VCaP (cell line): ENCODE measurements around the gene MICALL1.
"Not testable (repeated sequence)": the region's sequence is repeated elsewhere in the genome, so short reads cannot be mapped to it uniquely, and the experiment has no call there.

Source experiments
- H3K27ac ChIP-seq: fragments of 450-650 bp; 2 replicates; pipeline ENCODE4 v1.5.1; 2017
- CTCF ChIP-seq: fragments of 450-650 bp; conservative IDR thresholded peaks from 2 replicates; pipeline ENCODE4 v1.5.1; 2017; ENCODE audit warnings: mild to moderate bottlenecking, moderate library complexity

Gene MICALL1

DNA sequence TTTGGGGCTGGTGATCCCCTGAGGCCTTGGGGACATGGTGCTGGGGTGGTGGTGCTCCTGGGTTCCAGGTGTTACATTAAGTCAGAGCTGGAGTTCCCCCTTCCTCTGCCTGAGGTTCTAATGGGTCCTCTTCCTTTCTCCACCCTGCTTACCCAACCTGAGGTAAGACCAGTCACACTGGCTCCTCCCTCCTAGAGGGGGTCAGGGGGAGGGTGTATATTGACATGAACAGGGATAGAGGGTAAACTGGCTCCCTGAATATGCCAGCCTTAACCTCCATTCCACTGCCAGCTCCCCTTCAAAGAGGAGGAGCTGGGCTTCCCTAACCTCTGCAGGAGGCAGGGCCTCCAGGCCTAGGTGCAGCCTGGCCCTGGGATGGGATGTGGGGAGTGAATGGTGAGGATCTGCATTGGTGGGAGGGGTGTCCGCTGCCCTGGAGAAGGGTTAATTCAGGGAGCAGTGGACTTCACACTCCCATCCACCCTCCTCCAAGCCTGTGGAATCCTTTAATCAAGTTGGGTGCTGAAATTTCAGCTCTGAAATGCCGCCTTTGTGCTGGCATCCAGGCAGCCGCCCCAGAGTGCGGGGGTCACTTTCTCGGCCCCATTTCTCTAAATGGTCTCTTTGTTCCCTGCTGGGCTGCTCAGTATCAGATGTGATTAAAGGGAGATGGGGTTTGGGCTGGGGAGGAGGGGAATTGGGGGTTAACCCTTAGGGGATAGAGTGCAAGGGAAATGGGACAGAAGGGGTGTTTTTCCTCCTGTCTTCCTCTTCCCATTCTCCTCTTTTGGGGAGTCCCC, 62.6 kb downstream of the MICALL1 start:
- no peak for TF ChIP-seq CTCF
- no peak overlapping the region for H3K27ac ChIP-seq

DNA sequence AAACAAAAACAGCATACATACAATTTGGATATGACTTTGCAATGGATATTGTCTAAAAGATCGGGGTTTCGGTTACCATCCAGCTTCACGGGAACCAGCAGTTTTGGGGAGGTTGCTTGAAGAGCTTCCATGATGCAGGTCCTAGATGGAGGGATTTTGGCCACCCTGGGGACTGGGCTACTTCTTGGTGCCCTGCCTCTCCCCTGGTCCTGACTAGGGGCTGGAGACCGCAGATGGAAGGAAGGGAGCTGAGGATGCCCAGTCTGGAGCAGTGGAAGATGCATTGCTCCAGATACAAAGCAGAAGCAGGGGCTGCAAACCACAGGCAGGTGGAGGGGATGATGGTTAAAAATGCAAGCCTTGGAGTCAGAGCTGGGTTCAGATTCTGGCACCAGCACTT, 64.8 kb downstream of the MICALL1 start:
- no peak for TF ChIP-seq CTCF
- H3K27ac ChIP-seq, result no peak overlapping the region

GRCh38 chr22:37971475-37972434, 65.7 kb downstream of the MICALL1 start:
- H3K27ac ChIP-seq, result no peak overlapping the region

GRCh38 chr22:37972527-37972926, 66.4 kb downstream of the MICALL1 start:
- no peak overlapping the region for H3K27ac ChIP-seq
- no peak for TF ChIP-seq CTCF

More at GRCh38 chr22:37971475-37972434, 65.7 kb downstream of the MICALL1 start:
- TF ChIP-seq CTCF, result no peak

- no peak overlapping the region for H3K27ac ChIP-seq
- TF ChIP-seq CTCF, result no peak
These were observed 67.4 kb downstream of the MICALL1 start for GRCh38 chr22:37973271-37974170.

GRCh38 chr22:37975153-37975552, 69.1 kb downstream of the MICALL1 start:
- no peak overlapping the region for H3K27ac ChIP-seq
- no peak for TF ChIP-seq CTCF

- not testable (repeated sequence) for H3K27ac ChIP-seq
These were observed 69.9 kb downstream of the MICALL1 start for GRCh38 chr22:37976022-37976421.
